ENCODE measurements around the gene COL1A1.
A peak's percentile ranks its signal among the peaks of the same experiment; 100 is the strongest.

COL1A1 gene

DNA sequence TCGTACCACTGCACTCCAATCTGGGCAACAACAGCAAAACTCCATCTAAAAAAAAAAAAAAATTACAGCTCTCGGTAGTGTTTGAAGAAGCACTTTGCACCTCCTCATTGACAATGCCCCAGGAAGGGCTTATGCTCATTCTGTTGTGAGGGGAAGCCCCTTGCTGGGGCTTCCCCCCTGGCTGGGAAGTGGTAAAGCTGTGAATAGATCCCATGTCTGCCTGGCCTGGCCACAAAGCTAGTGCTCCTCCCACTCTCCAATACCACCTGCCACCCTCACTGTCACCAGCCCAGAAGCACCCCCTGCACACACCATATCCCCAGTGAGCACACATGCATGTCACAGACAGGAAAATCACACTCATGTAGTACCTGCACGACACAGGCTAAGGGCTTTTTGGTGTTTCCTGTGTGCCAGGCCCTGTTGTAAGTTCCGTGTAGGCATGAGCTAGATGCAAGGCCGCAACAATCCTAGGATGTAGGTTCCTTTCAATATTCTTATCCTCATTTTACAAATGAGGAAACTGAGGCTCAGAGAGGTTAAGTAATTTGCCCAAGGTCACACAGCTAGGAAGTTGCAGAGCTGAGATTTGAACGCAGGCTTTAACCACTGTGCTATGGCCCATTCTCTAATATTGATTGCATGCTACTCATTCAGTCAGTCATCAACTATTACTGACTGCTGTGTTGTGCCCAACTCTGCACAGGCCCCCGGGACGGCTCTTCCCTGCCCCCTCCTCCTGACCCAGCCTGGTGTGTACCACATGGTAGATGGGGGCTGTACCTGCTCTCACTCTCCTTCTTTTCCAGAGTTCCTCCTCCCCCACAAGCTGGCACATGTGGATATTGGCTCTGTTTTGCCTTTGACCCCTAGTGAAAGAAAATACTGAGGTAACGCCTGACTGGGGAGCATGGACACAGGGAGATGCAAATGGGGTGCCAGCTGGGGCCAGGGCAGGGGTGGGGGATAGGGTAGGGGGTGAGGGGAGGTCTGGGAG, 11.9 kb upstream of the COL1A1 start:
- no peak for DNase-seq (ENCODE audit: low spot score)

DNA sequence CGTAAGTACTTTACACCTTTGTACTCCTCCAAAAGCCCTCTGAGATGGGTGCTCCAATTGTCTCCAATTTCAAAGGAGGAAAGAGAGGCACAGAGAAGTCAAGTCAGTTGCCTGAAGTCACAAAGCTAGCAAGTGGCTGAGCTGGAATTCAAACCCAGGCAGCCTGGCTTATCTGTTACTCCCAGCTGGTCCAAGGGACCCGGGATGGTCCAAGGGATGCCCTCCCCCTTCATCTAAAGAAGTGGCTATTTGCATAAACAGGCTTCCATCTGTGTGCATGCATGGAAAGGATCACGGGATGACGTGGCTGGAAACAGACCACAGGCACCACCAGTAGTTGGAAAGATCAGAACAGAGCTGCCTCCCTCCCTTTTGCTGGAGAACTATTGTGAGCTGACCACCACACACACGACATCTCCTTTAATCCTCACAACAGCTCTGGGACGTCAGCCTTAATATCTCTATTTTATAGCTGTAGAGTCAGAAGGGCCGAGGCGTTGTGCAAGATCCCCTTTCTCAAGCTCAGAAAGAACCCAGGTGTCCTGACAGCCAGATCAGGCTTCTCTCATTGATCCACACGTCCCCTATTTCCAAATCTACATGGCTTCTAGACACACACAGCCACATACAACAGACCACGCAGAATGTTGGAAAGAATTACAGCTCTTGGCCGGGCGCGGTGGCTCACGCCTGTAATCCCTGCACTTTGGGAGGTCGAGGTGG, 10.9 kb upstream of the COL1A1 start:
- no peak for DNase-seq (ENCODE audit: low spot score)

DNA sequence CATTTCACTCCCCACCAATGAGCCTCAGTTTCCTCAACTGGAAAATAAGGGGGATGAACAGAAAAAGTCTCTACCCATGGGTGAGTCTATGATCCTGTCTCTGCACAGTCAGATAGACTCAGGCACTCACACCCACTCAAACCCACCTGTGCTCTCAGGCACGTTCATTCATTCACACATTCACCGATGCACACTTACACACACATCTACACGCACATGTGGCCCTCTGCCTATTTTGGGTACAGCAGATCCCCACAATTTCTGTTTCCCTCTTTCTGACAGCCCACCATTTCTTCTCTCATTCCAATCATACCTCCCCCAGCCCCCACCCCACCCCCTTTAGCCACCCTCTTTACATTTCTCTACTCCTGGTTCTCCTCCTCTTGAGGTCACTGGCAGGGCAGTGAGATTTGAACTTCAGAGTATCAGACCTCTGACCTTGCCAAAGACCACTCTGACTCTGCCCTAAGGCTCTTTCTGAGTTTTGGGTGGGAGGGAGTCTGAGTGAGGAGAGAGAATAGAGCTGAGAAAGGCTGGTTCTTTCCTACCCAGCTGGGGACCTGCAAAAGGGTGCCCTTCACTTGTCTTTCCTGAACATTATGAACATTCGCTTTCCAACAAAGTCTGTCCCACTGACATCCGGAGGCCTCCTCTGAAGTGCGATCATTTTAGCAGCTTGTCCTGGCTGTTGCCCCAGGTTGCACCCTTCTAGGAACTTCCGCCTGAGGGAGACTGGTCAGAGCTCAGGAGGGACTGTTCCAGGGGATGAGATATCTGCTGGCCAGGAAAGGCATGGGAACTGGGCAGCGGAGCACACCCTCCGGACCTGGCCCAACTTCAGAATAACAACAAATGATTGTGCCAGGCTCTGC, 10.1 kb upstream of the COL1A1 start:
- no peak for DNase-seq (ENCODE audit: low spot score)

DNA sequence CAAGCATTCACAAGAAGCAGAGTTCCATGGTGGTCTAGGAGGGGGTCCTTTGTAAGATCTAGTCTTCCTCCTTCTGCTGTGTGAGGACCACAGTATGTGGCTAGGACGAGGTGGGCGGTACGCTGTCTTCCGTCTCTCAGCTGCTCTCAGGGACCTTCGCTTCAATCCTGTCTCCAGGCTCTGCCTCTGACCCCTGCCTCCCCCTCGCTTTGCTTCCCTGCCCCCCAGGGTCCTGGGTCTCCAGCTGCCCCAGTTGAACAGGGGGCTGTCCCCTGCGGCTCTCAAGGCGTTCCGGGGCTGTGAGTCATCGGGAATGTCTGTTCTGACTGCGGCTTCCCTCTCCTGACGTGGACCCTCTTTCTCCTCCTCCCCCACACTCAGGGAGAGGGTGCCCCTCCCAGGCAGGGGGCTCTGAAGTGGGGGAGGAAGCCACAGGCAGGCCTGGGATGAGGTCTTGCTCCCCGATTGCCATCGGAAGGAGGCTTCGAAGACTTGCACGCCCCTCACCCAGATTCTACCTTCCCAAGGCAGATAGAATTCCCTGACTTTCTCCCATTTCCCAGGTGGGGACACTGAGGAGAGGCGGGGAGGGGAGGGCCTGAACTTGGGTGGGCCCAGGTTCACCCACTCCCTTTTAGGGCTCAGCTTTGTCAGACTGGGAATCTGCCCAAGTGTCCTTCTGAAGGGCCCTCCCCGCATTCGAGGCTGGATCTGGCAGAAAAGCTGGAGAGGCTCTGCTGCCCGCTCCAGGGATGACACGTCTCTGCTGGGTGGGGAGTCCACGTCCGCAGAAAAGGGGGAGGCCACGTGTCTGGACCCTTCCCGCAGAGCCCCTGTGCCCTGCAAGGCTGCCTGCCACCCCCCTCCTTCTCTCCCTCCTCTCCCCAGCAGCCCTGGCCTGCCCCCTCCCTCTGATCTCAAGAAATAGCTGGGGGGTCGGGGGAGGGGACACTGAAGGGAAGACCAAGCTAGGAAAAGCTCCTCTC, 9.1 kb upstream of the COL1A1 start:
- DNase-seq (ENCODE audit: low spot score): no peak

DNA sequence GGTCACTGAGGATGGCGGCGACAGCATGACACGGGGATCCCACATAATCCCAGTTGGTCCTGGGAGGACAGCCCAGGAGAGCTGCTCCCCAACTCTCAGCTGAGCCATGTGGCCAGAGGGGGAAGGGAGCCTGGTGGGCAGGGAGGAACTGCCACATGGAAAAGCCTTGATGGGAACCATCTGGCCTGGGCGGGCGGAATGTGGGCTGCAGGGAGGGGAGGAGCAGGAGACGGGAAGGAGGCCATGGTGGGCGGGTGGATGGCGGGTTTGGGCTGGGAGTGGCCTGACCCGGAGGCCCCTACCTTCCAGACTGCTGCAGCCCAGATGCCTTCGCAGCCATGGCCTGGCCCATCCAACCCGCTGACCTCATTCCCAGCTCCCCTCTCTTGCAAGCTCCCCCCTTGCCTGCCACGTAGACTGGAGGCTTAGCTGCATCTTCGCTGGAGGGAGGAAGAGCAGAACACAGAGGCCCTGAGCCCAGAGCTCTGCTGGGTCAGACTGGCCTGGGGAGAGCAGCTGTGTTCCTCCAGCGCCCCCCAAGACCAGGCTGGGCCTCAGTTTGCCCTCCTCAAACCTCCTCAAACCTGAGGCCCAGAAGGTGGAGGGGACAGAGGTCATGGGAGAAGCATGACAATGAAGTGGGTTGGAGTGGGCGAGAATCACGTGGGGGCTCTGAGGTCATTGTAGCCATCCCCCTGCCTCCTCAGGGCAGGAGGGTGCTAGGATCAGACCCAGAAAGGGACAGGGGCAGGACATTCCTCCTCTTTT, 8.2 kb upstream of the COL1A1 start:
- no peak for DNase-seq (ENCODE audit: low spot score)

DNA sequence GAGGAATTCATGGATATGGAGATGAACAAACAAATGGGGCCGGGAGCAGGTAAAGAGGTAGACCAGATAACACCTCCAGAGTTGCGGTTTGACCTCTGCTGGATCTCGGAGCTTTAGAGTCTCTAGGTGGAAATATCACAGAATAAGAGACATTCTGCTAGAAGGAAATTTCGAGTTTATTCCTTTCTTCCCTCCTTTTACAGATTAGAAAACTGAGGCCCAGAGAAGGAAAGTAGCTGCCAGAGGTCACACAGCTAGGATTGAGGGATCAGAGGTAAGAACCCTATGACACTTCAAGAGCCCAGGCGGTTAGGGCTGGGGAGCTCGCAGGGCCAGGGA, 7.7 kb upstream of the COL1A1 start:
- no peak for DNase-seq (ENCODE audit: low spot score)

DNA sequence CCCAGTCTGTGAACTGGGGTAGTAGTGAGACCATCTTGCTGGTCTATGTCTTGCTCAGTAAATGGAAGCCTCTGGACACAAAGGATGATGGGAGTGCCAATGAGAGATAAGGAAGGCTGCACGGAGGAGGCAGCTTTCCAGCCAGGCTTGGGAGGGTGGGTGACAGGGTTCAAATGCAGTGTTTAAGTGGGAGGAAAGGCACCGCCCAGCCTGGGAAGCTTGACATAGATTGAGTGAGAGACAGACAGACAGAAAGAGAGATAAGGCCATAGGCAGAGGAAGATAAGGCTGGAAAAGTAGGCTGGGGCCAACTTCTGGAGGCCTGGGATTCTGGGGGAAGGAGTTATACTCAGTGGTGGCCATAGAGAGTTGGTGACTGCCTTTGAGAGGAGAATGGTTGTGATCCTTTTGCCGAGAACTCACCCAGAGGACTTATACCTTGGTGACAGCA, 7.2 kb upstream of the COL1A1 start:
- DNase-seq (ENCODE audit: low spot score): no peak

DNA sequence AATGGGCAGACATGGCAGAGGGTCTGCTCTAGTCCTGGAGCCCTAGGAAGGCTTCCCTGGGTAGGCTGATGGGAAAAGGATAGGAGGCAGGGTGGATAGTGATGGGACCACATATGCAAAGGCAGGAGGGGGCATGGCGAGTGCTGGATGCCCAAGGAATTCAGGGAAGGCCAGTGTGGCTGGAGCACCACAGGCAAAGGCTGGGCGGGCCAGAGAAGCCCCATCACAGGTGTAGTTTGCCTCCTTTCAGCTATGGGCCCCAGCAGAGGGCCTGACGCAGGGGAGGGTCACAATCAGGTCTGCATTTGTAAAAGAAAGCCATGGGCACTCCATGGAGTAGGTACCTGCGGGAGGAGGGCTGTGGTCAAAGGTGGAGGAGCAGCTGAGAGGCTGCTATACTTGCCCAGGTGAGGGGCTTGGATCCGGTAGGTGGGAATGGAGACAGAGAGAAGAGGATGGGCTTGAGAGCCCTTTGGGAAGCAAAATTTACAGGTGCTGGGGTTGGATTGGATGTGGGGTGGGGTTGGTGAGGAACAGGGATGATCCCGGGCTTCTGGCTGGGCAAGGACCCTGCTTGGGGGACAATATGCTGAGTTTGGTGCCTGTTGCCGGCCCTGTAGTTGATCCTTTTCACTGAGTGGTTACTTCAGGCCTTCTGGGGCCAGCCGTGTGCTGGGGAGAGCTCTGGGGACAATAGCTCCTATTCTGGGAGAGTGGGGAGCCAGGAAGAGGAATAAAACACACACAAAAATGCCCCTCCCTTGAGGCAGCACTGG, 6.5 kb upstream of the COL1A1 start:
- no peak for DNase-seq (ENCODE audit: low spot score)

DNA sequence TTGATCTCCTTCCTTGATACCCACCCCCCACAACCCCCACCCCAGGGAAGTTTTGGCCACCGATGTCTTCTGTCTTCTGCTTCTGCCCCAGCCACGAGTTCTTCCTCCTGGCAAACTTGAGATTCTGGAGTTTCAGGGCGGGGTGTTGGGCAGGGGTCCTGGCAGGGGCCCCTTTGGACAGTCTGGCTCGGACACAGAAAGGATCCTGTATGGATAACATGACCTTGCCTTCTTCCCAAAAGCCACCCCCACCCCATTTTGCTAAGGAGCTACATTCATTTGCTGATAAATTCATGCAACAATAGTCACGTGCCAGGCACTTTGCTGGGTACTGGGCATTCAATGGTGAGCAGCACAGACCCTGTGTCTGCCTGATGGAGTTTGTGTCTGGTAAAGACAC, 5.9 kb upstream of the COL1A1 start:
- DNase-seq (ENCODE audit: low spot score): no peak

DNA sequence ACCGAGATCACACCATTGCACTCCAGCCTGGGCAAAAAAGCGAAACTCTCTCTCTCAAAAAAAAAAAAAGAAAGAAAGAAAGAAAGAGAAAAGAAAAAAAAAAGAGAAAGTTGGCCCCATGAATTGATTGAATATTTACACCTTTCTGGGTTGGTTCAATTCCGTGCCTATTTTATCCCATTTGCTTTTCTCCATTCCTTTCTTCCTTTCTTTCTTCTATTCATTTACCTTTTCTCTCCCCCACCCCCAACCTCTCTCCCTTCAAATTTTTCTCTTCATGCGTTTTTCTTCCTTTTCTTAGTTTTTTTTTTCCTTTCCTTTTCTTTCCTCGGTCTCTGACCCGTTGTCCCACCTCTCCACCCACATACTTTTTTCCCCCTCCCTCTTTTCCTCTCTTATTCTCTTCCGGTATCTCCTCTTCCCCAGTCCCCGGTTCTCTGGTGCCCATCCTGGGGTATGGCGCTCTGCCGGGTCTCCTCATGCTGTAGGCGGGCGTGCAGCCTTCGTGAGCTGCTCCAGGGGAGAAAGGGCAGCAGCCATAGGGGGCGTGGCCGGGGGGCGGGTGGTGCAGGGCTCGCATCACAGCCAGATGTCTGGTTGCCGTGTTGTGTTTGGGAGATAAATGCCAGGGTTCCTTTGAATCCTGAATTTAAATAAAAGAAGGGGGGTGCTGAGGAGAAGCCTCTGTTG, 5.3 kb upstream of the COL1A1 start:
- no peak for DNase-seq (ENCODE audit: low spot score)

DNA sequence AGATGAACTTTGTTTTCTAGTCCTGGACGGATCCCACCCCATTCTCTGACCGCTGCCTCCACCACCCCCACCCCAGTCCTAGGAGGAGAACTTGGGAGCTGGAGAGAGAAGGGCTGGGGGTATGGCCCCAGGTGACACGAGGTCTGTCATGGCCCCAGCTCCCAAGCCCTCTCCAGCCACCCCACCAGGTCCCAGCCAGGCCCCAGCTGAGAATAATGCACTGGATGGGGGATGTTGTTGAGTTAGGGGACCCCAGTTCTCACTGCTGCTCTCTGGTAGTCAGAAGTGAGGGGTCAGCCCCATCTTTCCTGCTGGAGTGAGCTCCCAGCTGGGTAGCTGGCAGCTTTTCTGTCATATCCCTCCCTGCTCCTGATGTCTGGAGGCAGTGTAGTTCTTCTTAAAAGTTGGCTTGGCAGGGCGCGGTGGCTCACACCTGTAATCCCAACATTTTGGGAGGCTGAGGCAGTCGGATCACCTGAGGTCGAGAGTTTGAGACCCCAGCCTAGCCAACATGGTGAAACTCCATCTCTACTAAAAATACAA, 4.6 kb upstream of the COL1A1 start:
- no peak for DNase-seq (ENCODE audit: low spot score)

DNA sequence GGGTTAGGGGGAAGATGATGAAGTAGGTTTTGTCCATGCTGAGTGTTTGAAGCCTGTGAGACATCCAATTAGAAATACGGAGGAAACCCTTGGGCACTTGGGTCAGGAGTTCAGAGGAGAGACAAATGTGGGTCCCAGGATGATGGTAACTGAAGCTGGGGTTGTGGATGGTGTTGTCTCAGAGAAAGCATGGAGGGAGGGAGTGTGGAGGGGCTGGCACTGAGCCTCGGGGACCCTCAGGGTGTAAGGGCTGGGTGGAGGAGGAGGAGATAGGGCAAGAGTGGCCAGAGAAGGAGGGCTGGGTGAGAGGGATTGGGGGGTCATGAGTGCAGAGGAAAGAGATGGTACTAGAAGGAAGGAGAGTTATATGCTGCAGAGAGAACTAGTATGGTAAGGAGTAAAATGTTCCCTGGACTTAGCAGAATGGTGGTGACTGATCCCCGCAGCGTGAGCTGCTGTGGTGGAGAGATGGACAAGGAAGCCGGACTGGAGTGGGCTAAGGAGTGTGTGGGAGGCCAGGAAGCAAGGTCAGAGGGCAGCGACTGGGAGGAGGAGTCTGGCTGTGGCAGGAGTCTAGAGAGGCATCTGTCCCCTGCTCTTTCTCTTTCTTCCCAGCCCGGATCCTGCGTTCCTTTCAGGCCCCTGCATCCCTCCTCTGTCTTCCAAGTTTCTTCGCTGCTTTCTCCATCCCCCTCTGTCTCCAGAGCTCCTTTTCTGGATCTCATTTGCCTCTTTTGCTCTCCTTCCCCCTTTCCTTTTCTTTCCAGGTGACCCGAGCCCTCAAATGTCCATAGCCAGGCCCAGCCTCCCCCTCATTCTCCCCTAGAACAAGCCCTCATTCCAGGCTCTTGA, 3.9 kb upstream of the COL1A1 start:
- no peak for DNase-seq (ENCODE audit: low spot score)

DNA sequence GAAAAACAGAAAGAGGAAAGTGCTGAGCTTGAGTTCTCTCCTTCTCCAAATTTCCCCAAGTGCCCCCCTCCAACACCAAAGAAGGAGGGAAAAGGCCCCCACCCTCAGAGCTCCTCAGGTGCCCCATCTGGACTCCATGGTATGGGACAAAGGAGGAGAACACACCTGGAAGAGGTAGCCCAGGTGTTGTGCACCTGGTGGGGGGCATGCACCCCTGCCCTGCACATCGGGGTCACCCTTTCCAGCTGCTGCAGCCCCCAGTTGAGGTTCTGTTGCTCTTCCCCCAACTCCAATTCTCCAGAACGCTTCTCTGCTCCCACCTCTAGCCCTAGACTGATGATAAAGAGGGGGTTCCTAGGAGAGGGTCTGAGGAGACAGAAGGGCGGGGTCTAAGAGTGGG, 3.0 kb upstream of the COL1A1 start:
- no peak for DNase-seq (ENCODE audit: low spot score)

DNA sequence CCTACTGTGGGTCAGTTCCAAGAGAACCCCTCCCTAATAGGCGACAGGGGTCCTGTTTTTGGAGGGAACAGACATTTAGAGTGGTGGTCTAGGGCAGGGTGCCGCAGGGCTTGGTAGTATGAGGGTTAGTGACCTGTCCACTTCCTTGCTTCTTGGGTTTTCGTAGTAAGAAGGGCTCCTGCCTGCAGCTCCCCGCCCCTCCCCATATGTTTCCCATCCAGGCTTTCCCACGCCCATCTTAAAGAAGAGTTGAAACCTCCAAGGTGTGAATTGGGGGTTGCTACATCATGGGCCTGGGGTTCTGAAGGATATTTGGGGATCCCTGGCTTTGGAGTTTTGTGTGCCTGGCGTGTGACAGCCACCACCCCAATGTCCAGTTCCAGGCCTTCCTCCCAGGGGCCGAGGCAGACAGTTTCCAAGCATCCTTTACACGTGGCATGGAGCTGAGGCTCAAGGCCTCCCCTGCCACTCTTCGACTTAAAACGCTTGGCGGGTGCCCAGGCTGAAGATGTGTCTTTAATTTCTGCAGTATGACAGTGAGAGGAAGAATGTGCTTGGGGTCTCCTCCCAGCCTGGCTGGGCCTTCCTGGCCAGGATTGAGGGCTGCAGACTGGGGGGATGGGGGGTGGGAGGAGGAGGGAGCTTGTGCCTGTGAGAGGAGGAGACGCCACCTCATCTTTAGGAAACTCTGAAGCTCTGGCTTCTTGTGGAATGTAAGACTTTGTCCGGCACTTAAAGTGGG, 2.3 kb upstream of the COL1A1 start:
- DNase-seq (ENCODE audit: low spot score): no peak

DNA sequence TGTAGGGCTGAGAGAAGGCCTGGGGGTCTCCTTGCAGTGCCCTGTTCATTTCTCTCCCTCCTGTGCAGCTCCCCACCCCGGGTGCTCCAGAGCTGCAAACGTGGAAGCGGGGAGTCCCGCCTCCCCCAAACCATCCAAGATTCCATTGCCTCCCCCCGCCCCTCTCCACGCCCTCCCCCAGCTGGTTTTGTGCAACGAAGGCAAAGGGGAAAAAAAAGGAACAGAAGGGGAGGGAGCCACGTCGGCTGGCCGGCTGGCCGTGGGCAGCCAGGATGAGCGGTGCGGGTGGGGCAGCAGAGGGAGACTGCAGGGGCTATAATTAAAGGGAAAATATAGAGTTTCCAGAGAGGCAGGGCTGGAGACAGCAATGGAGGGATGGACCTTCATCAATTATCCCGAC, 1.7 kb upstream of the COL1A1 start:
- DNase-seq (ENCODE audit: low spot score): no peak

DNA sequence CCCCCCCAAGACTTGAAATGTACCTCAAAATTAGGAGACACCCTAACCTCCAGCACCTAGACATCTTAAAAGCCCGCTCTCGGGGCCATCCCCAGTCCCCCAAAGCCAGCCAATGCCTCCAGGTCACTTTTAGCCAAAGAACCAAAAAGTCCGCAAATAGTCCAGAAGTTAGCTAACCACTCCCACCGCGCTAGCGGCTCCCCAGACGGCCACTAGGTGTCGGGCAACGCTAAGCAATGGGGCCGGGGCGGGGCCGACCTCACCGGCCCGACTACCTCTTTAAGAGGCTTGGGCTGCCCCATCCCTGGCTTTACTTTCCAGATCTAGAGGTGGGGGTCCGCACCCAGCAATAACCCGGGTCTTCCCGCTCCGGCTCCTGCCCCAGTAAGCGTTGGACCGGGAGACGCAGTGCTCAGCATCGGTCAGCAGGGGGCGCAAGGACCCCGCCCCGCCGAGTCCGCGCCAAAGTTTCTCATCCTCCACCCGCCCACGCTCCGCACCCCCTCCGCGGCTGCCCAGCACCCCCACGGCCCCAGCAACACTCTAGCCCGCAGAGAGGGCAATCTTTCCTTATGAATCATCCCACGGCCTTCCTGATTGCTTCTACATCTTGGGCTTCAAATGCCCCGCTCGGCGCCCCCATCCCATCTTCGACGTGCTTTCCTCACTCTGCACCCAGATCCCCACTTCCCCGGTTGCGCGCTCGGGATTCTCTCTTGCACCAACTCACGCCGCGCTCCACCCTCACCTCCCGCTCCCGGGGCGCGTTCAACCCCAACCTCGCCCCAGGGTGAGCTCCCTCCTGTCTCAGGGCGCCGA, 765 bp downstream of the COL1A1 start:
- peak; percentile 51 for DNase-seq (ENCODE audit: low spot score)

Measured in globus pallidus (tissue), 1 donor.